Airway epithelial cell (primary cell): Measurements from ENCODE around the gene SMAGP. TPM values are rescaled to one million over a fixed set of nuclear protein-coding genes. Genes with fewer than 3 reads are reported as not detected.

ENCODE experiments used
- total RNA-seq: library from RNA; depleted of rRNA; stranded (reverse); fragments of >200 nt; gene quantifications from 2 replicates; pipeline ENCODE4 v1.2.3, GENCODE V29; 2015

The SMAGP gene
- total RNA-seq, result 59.6 and 63.3 TPM in 2 replicates

DNA sequence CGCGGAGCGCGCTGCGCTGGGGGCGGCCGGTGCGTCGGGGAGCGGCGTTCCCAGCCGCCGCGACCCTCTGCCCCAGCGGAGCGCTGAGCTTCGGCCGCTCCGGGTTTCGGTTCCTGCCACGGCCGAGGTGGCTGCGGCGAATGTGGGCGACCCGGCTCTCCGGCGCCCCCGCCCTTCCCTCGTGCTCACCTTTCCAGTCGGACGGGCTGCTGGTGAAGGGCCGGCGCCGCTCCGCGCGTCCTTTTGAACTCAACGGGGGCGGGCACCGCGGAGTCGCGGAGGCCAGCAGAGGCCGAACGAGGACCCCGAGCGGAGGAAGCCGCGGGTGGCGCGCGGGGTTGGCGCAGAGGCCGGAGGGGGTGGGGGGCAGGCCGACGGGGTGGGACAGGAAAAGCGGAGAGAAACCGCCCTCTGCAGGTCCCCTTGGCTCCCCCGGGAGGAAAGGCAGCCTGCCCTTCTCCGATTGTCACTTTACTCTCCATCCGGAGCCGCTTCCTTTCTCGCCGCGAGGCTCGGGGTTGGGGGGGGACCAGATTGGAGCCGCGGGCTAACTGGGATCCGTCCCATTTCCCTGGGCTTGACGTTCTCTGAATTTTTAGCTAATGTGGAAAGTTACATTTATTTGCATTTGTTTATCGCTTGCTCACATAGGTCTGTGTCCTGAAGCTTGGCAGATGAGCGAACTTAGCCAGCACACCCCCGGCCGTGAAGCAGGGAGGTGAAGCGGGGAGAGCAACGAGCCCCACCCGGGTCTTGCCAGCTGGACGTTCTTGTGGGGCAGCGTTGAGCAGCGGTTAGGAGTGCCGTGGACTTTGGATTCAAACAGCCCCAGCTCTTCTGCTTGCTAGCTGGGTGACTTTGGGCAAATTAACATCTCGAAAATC is at the start of gene SMAGP:
SMAGP (minus strand) TSS at position 349 of the 884 bp plus-strand sequence. CDS start 1,137 bp downstream, outside the sequence.

DNA sequence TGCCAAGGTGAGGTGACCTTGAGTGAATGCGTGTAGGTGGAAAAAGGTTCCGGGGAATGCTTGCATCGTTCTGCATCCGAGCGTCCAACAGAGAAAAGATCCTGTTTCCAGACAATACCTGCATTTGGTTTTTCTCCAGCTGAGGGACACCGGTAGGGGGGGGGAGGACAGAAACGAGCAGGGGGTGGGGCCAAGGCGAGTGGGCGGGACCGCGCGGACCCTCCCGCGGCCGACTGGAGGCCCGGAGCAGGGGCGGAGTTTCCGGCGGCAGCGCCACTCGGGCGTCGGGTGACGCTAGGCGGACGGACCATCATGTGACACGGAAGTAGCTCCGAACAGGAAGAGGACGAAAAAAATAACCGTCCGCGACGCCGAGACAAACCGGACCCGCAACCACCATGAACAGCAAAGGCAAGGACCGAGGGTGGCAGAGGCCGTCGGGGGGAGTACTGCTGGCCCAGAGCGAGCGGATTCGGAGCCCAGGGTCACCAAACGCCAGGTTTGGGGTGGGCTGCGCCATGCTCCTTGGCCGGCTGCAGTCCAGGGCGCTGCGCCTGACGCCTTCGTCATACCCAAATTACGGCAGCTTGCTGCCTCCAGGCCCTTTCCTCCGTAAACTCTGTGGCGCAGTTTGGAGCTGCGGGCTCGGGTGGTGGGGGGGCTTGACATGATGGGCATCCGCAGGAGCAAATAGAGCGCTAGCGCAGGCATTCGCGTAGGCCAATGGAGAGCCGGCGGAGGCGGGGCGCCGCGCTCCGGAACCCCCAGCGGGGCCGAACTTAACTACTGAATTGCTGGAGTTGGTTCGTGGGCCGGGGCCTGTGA is 31.5 kb downstream of the SMAGP start, which contains the start of gene DAZAP2:
DAZAP2 (plus strand) TSS at position 317 of the 825 bp plus-strand sequence; CDS start at position 399, 82 bp downstream.

GRCh38 chr12:51217968-51218606 is 52.1 kb downstream of the SMAGP start, which contains the start of gene POU6F1:
Gene POU6F1, minus strand, starts transcription at chr12:51218062. Its CDS starts 11,226 bp downstream, at chr12:51206836.

Other genes starting within 250 kb of the SMAGP start
- 19.8 and 29.0 TPM in 2 replicates for gene SLC11A2, start 244.0 kb downstream of the SMAGP start, total RNA-seq
- gene LETMD1, start 222.1 kb downstream of the SMAGP start, total RNA-seq, result 21.7 and 25.7 TPM in 2 replicates
- 13.2 and 15.2 TPM in 2 replicates for gene CSRNP2, start 186.8 kb downstream of the SMAGP start, total RNA-seq
- gene TFCP2, start 97.3 kb downstream of the SMAGP start, total RNA-seq, result 11.2 and 13.6 TPM in 2 replicates
- 1.7 and 6.1 TPM in 2 replicates for gene POU6F1, start 52.4 kb downstream of the SMAGP start, total RNA-seq
- gene DAZAP2, start 31.6 kb downstream of the SMAGP start, total RNA-seq, result 141 and 201 TPM in 2 replicates
- 0.42 TPM in 1 of 2 replicates, not detected in the other for gene BIN2, start 53.8 kb upstream of the SMAGP start, total RNA-seq
- gene CELA1, start 76.3 kb upstream of the SMAGP start, total RNA-seq, result not detected in 2 replicates
- 33.9 and 42.5 TPM in 2 replicates for gene GALNT6, start 121.0 kb upstream of the SMAGP start, total RNA-seq
- 0.23 and 0.28 TPM in 2 replicates for gene SLC4A8, start 154.4 kb upstream of the SMAGP start, total RNA-seq